MM.1S (cell line): ENCODE results near the gene ZBTB7C.

Experiments used
- DNase-seq: peaks from one replicate; pipeline ENCODE4 v3.0.0-alpha.2; 2015
- H2AFZ ChIP-seq: fragments of 300-600 bp; sonication (generic); 2 replicates; pipeline ENCODE4 v1.6.0; 2016; ENCODE audit warnings: antibody characterized with exemption, low read length
- H3F3A ChIP-seq: fragments of 300-600 bp; sonication (generic); 2 replicates; pipeline ENCODE4 v1.6.1; 2016; ENCODE audit warnings: mild to moderate bottlenecking, antibody characterized with exemption, low read length, moderate library complexity, mixed read lengths; ENCODE audit not compliant: insufficient read depth
- H3K27ac ChIP-seq: fragments of 300-600 bp; sonication (generic); 2 replicates; pipeline ENCODE4 v1.5.1; 2016; ENCODE audit warnings: mild to moderate bottlenecking, low read length
- H3K27me3 ChIP-seq: fragments of 300-600 bp; sonication (generic); replicated peaks from 2 replicates; pipeline ENCODE4 v1.6.0; 2016; ENCODE audit warnings: low read length; ENCODE audit not compliant: insufficient read depth
- H3K36me3 ChIP-seq: fragments of 300-600 bp; sonication (generic); replicated peaks from 2 replicates; pipeline ENCODE4 v1.6.1; 2016; ENCODE audit warnings: mild to moderate bottlenecking, low read length, mixed read lengths; ENCODE audit not compliant: insufficient read depth
- H3K4me1 ChIP-seq: fragments of 300-600 bp; sonication (generic); 2 replicates; pipeline ENCODE4 v1.6.1; 2016; ENCODE audit warnings: low read length, mixed read lengths
- H3K4me2 ChIP-seq: fragments of 300-600 bp; sonication (generic); 2 replicates; pipeline ENCODE4 v1.6.0; 2016; ENCODE audit warnings: low read depth, low read length
- H3K4me3 ChIP-seq: fragments of 300-600 bp; sonication (generic); 2 replicates; pipeline ENCODE4 v1.5.1; 2016; ENCODE audit warnings: low read length, mixed read lengths
- H3K79me2 ChIP-seq: fragments of 300-600 bp; sonication (generic); 2 replicates; pipeline ENCODE4 v1.6.1; 2016; ENCODE audit warnings: mixed run types, low read length, mixed read lengths
- H3K9ac ChIP-seq: fragments of 300-600 bp; sonication (generic); 2 replicates; pipeline ENCODE4 v1.6.1; 2016; ENCODE audit warnings: low read length, mixed read lengths
- H3K9me2 ChIP-seq: fragments of 300-600 bp; sonication (generic); replicated peaks from 2 replicates; pipeline ENCODE4 v1.6.1; 2016; ENCODE audit warnings: mild to moderate bottlenecking, low read length, mixed read lengths; ENCODE audit not compliant: insufficient read depth
- H3K9me3 ChIP-seq: fragments of 300-600 bp; sonication (generic); replicated peaks from 2 replicates; pipeline ENCODE4 v1.6.1; 2016; ENCODE audit warnings: mild to moderate bottlenecking, low read length, mixed read lengths; ENCODE audit not compliant: insufficient read depth
- H4K20me1 ChIP-seq: fragments of 300-600 bp; sonication (generic); 2 replicates; pipeline ENCODE4 v1.6.1; 2016; ENCODE audit warnings: mild to moderate bottlenecking, low read length, moderate library complexity, mixed read lengths; ENCODE audit not compliant: insufficient read depth
- CTCF ChIP-seq: fragments of 300-600 bp; sonication (generic); IDR thresholded peaks from 2 replicates; pipeline ENCODE4 v1.5.1; 2016; ENCODE audit warnings: antibody characterized with exemption, low read length, mixed read lengths
- EZH2 ChIP-seq: fragments of 300-600 bp; sonication (generic); optimal IDR thresholded peaks from 2 replicates; pipeline ENCODE3; 2017; ENCODE audit warnings: low read depth, mild to moderate bottlenecking, antibody characterized with exemption, low read length, mixed read lengths
- EZH2phosphoT487 ChIP-seq: fragments of 300-600 bp; sonication (generic); IDR thresholded peaks from 2 replicates; pipeline ENCODE4 v1.6.1; 2018; ENCODE audit warnings: antibody characterized with exemption, low read length

ZBTB7C gene

GRCh38 chr18:48308755-48309575, 100.2 kb downstream of the ZBTB7C start:
- no peak overlapping the region for H3K9ac ChIP-seq
- H4K20me1 ChIP-seq, result no peaks in the 10 kb centered on the region
- no peaks in the 10 kb centered on the region for H3K36me3 ChIP-seq
- H3K4me1 ChIP-seq, result no peaks in the 10 kb centered on the region
- DNase-seq, result no peak
- no peak overlapping the region for H3K4me3 ChIP-seq
- H2AFZ ChIP-seq, result no peak overlapping the region
- no peaks in the 10 kb centered on the region for H3K9me2 ChIP-seq
- no peaks in the 10 kb centered on the region for H3K9me3 ChIP-seq
- H3K27ac ChIP-seq, result no peak overlapping the region
- H3F3A ChIP-seq, result no peaks in the 10 kb centered on the region
- no peaks in the 10 kb centered on the region for H3K79me2 ChIP-seq
- no peak for TF ChIP-seq CTCF
- TF ChIP-seq EZH2phosphoT487, result no peak
- TF ChIP-seq EZH2, result no peak
- no peaks in the 10 kb centered on the region for H3K27me3 ChIP-seq
- no peak overlapping the region for H3K4me2 ChIP-seq

GRCh38 chr18:48308027-48308635, 101.1 kb downstream of the ZBTB7C start:
- H3K9ac ChIP-seq, result no peak overlapping the region
- no peaks in the 10 kb centered on the region for H3K4me1 ChIP-seq
- no peak overlapping the region for H3K4me2 ChIP-seq
- no peaks in the 10 kb centered on the region for H3K9me2 ChIP-seq
- H3K79me2 ChIP-seq, result no peaks in the 10 kb centered on the region
- H3K27ac ChIP-seq, result no peak overlapping the region
- H3K4me3 ChIP-seq, result no peak overlapping the region
- H3K9me3 ChIP-seq, result no peaks in the 10 kb centered on the region
- H4K20me1 ChIP-seq, result no peaks in the 10 kb centered on the region
- no peaks in the 10 kb centered on the region for H3K36me3 ChIP-seq
- H3F3A ChIP-seq, result no peaks in the 10 kb centered on the region
- TF ChIP-seq EZH2, result no peak
- no peak for DNase-seq
- H2AFZ ChIP-seq, result no peak overlapping the region
- no peaks in the 10 kb centered on the region for H3K27me3 ChIP-seq

GRCh38 chr18:48306838-48307237, 102.3 kb downstream of the ZBTB7C start:
- Histone ChIP-seq H3K27ac (no peak overlapping the region), H3K36me3 (no peaks in the 10 kb centered on the region), H4K20me1 (no peaks in the 10 kb centered on the region), H3K4me1 (no peaks in the 10 kb centered on the region), H3K79me2 (no peaks in the 10 kb centered on the region), H2AFZ (no peak overlapping the region), H3K27me3 (no peaks in the 10 kb centered on the region), H3K4me2 (no peak overlapping the region), H3K4me3 (no peak overlapping the region), H3K9ac (no peak overlapping the region), H3K9me2 (no peaks in the 10 kb centered on the region), H3K9me3 (no peaks in the 10 kb centered on the region), H3F3A (no peaks in the 10 kb centered on the region)
- TF ChIP-seq EZH2 (no peak), CTCF (no peak), EZH2phosphoT487 (no peak)
- DNase-seq, result no peak
